Measurements from ENCODE around the gene KIAA1328.

DNA sequence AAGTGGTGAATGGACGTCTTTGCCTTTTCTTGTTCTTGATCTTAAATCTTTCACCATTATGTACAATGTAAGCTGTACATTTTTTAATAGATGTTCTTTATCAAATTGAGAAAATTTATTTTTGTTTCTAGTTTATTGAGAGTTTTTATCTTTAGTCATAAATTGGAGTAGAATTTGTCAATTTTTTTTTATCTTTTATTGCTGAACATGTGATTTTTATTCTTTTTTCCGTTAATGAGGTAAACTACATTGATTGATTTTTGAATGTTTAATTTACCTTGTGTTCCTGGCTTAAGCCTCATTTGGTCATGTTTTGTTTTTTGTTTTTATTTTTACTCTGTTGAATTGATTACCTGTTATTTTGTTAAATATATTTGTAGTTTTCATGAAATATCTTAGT lies 19.7 kb downstream of the KIAA1328 start:
- TF ChIP-seq POLR2A (IDR thresholded peaks at IDR 0.05), result no peak
- no peak for TF ChIP-seq CTCF (IDR thresholded peaks at IDR 0.05)
- TF ChIP-seq POLR2AphosphoS5 (IDR thresholded peaks at IDR 0.05), result no peak

Measured in upper lobe of left lung (tissue), 4 donors.